K562 (cell line): Measurements from ENCODE around the gene KLK8. TPM values are rescaled to one million over a fixed set of nuclear protein-coding genes. Genes with fewer than 3 reads are reported as not detected.

Source experiments
- ATAC-seq: fragments of 200-7000 bp; cut with Tn5 transposase; 3 replicates; pipeline ENCODE4 v1.9.1; 2020; ENCODE audit warnings: moderate library complexity
- BruUV-seq: library from RNA; stranded (reverse); fragments of 400-500 nt; replicated peaks from 2 replicates; lab custom pipeline; 2021; lab: Mats Ljungman, UMichigan
- CTCF ChIA-PET: fragments of 300-600 bp; formaldehyde crosslinking; extraction: SDS; loops from one replicate; lab custom pipeline; 2021; ENCODE audit warnings: low intra/inter-chr PET ratio; lab: Yijun Ruan, JAX
- POLR2A ChIA-PET: fragments of 300-600, 350-650 bp; sonication (Branson Sonifier 250); formaldehyde crosslinking; extraction: SDS; loops from one replicate; lab custom pipeline; 2021; ENCODE audit warnings: antibody characterized with exemption, inconsistent platforms; lab: Yijun Ruan, JAX
- DNase-seq, 4 experiments: peaks; one replicate each; pipeline versions ENCODE4 v3.0.0 to v3.0.0-alpha.2; 2011 to 2018; ENCODE audit warnings: low spot score in 3 of 4, mixed read lengths in 3 of 4; ENCODE audit errors: extremely low read depth in 1 of 4
- FAIRE-seq: peaks from 2 replicates; lab custom pipeline; 2011; peaks lifted over from hg19 to GRCh38; lab: Jason Lieb, UNC
- H2AFZ ChIP-seq: 2 replicates; pipeline ENCODE4 v1.6.0; 2011; ENCODE audit warnings: low read depth, low read length, control low read depth, inconsistent platforms
- H3K27ac ChIP-seq: fragments of 200-600 bp; 3 replicates; pipeline ENCODE4 v1.8.0; 2011; ENCODE audit warnings: low read depth, mild to moderate bottlenecking, control low read depth, inconsistent platforms, low read length, moderate library complexity, mixed read lengths; ENCODE audit errors: extremely low read depth
- H3K27me3 ChIP-seq, 2 experiments: fragments of 300-600 bp in 1 of 2; 2 replicates in 1 of 2; 3 replicates in 1 of 2; pipeline versions ENCODE4 v1.6.0 to v1.8.0; 2011; ENCODE audit warnings: inconsistent platforms in 2 of 2, low read length in 2 of 2, mild to moderate bottlenecking in 1 of 2, mixed read lengths in 1 of 2, moderate library complexity in 1 of 2; ENCODE audit not compliant: control insufficient read depth in 2 of 2, insufficient read depth in 2 of 2
- H3K36me3 ChIP-seq: fragments of 300-600 bp; 3 replicates; pipeline ENCODE4 v1.8.0; 2011; ENCODE audit warnings: mild to moderate bottlenecking, low read length, inconsistent platforms; ENCODE audit not compliant: control insufficient read depth, insufficient read depth
- H3K4me1 ChIP-seq, 2 experiments: fragments of 200-600 bp in 1 of 2; replicated peaks in 1 of 2; 2 replicates in 1 of 2; 3 replicates in 1 of 2; pipeline versions ENCODE4 v1.5.1 to v1.8.0; 2011; ENCODE audit warnings: inconsistent platforms in 2 of 2, low read length in 2 of 2, mild to moderate bottlenecking in 1 of 2, mixed read lengths in 1 of 2, moderate library complexity in 1 of 2; ENCODE audit not compliant: control insufficient read depth in 2 of 2, insufficient read depth in 2 of 2
- H3K4me2 ChIP-seq: 2 replicates; pipeline ENCODE4 v1.6.1; 2011; ENCODE audit warnings: low read length, control low read depth, inconsistent platforms, mixed read lengths; ENCODE audit not compliant: insufficient read depth
- H3K4me3 ChIP-seq: fragments of 200-600 bp; sonication (generic), shearing (Covaris generic); 2 replicates; pipeline ENCODE4 v1.5.1; 2016; ENCODE audit warnings: control low read depth, inconsistent platforms
- H3K79me2 ChIP-seq: fragments of 200-600 bp; 3 replicates; pipeline ENCODE4 v1.8.0; 2011; ENCODE audit warnings: low read length, inconsistent platforms; ENCODE audit not compliant: control insufficient read depth, insufficient read depth
- H3K9ac ChIP-seq, 2 experiments: 2 replicates each; pipeline versions ENCODE4 v1.6.0 to v1.6.1; 2011; ENCODE audit warnings: low read depth in 2 of 2, low read length in 2 of 2, control low read depth in 1 of 2, inconsistent platforms in 1 of 2, mild to moderate bottlenecking in 1 of 2, mixed read lengths in 1 of 2; ENCODE audit not compliant: insufficient read depth in 1 of 2
- H3K9me1 ChIP-seq: one replicate; pipeline ENCODE4 v1.6.0; 2011; ENCODE audit warnings: inconsistent platforms, mild to moderate bottlenecking, low read length, moderate library complexity; ENCODE audit not compliant: control insufficient read depth, insufficient read depth
- H3K9me3 ChIP-seq: replicated peaks from 2 replicates; pipeline ENCODE4 v1.5.1; 2011; ENCODE audit warnings: low read depth, low read length, inconsistent platforms; ENCODE audit not compliant: control insufficient read depth, insufficient read depth
- H4K20me1 ChIP-seq: replicated peaks from 2 replicates; pipeline ENCODE4 v1.6.1; 2011; ENCODE audit warnings: low read length, inconsistent platforms, mixed read lengths; ENCODE audit not compliant: control insufficient read depth, insufficient read depth
- ASH1L ChIP-seq: fragments of 450-650 bp; IDR thresholded peaks from 2 replicates; pipeline ENCODE4 v1.6.1; 2018; ENCODE audit warnings: borderline replicate concordance, mild to moderate bottlenecking, low read depth; ENCODE audit not compliant: partially characterized antibody
- E2F3 ChIP-seq: fragments of 250-450 bp; sonication (Bioruptor Pico); IDR thresholded peaks from 2 replicates; pipeline ENCODE4 v1.4.0; 2020; ENCODE audit warnings: mild to moderate bottlenecking
- EHMT2 ChIP-seq: fragments of 450-650 bp; IDR thresholded peaks from 2 replicates; pipeline ENCODE4 v1.6.1; 2018; ENCODE audit warnings: antibody characterized with exemption
- FOS ChIP-seq: IDR thresholded peaks from 3 replicates; pipeline ENCODE4 v1.6.1; 2011; ENCODE audit not compliant: insufficient read length; ENCODE audit errors: extremely low read depth
- ILK ChIP-seq: fragments of 450-650 bp; IDR thresholded peaks from 2 replicates; pipeline ENCODE4 v1.6.1; 2016; ENCODE audit warnings: missing genetic modification characterization, low read depth, mild to moderate bottlenecking, missing compliant biosample characterization, moderate library complexity, borderline replicate concordance
- KLF1 ChIP-seq: fragments of 450-650 bp; IDR thresholded peaks from 2 replicates; pipeline ENCODE4 v1.6.1; 2016; ENCODE audit warnings: missing genetic modification characterization, missing compliant biosample characterization
- MYBL2 ChIP-seq, 2 experiments: fragments of 450-650 bp in 1 of 2; sonication (generic) in 1 of 2; formaldehyde crosslinking in 1 of 2; IDR thresholded peaks; 2 replicates each; pipeline versions ENCODE4 v1.6.1 to v1.8.1; 2017 to 2022; ENCODE audit warnings: borderline replicate concordance in 1 of 2, inconsistent platforms in 1 of 2, low read depth in 1 of 2, mild to moderate bottlenecking in 1 of 2, missing genetic modification reagents in 1 of 2, moderate library complexity in 1 of 2
- NFE2 ChIP-seq: IDR thresholded peaks from 2 replicates; pipeline ENCODE4 v1.6.1; 2014; ENCODE audit warnings: antibody characterized with exemption, low read depth
- NR2F6 ChIP-seq: fragments of 450-650 bp; formaldehyde crosslinking; IDR thresholded peaks from 2 replicates; pipeline ENCODE4 v1.4.0; 2020; ENCODE audit warnings: mild to moderate bottlenecking
- TEAD2 ChIP-seq: fragments of 450-650 bp; IDR thresholded peaks from 2 replicates; pipeline ENCODE4 v1.6.1; 2016; ENCODE audit warnings: missing genetic modification characterization, control low read depth, missing compliant biosample characterization
- ZEB2 ChIP-seq: fragments of 450-650 bp; IDR thresholded peaks from 2 replicates; pipeline ENCODE4 v1.6.1; 2016
- ZNF316 ChIP-seq: fragments of 450-650 bp; IDR thresholded peaks from 2 replicates; pipeline ENCODE4 v1.6.1; 2016
- ZNF444 ChIP-seq: fragments of 250-450 bp; sonication (Bioruptor Pico); IDR thresholded peaks from 2 replicates; pipeline ENCODE4 v1.4.0; 2020; ENCODE audit warnings: mild to moderate bottlenecking, moderate library complexity
- ZNF77 ChIP-seq: fragments of 250-450 bp; sonication (Bioruptor Pico); IDR thresholded peaks from 2 replicates; pipeline ENCODE4 v1.5.0; 2020
- ZNF785 ChIP-seq: fragments of 250-450 bp; sonication (Bioruptor Pico); IDR thresholded peaks from 2 replicates; pipeline ENCODE4 v1.4.0; 2020; ENCODE audit warnings: mild to moderate bottlenecking
- WGBS: fragments of 100-300 bp; shearing (Covaris generic); methylation state at CpG from one replicate; pipeline ENCODE4 v1.1.6; 2016; ENCODE audit warnings: low coverage, mixed read lengths; ENCODE audit not compliant: insufficient coverage; ENCODE audit errors: missing lambda C conversion rate; 5-methylcytosine and 5-hydroxymethylcytosine counted together
- in situ Hi-C: fragments of 300-500 bp; cut with MboI; formaldehyde crosslinking; loops from 4 replicates; pipeline ENCODE4 v1.15.0; 2018; ENCODE audit warnings: inconsistent platforms, mixed read lengths
- intact Hi-C: fragments of 100-400 bp; cut with micrococcal nuclease; formaldehyde crosslinking; loops from 2 replicates; pipeline ENCODE4 v1.14.2; 2022
- polyA plus RNA-seq, 8 experiments: library from polyadenylated mRNA; depleted of rRNA in 4 of 8; stranded (reverse) in 5 of 8; unstranded in 3 of 8; fragments of >200 nt; fragmentation: Nextera tagmentation in 2 of 8; fragmentation: Illumina TruSeq in 1 of 8; extraction: Ambion mirVana in 2 of 8; extraction: Trizol in 1 of 8; gene quantifications; 2 replicates each; pipeline versions ENCODE4 v1.2.1 to v1.2.3, GENCODE V29; 2011 to 2014; ENCODE audit warnings: inconsistent platforms in 1 of 8, missing spikeins in 1 of 8
- total RNA-seq, 7 experiments: library from RNA; depleted of rRNA in 6 of 7; stranded (reverse); fragments of >200 nt in 6 of 7; fragmentation: Illumina TruSeq in 2 of 7; extraction: Trizol in 2 of 7; gene quantifications; 2 replicates each; pipeline versions ENCODE4 v1.2.1 to v1.2.3, GENCODE V29; 2011 to 2021; ENCODE audit warnings: low replicate concordance in 1 of 7
- TF ChIP-seq, protein P1 (sequence below): fragments of 250-450 bp; sonication (Bioruptor Pico); IDR thresholded peaks from 2 replicates; pipeline ENCODE4 v1.5.0; 2021

Gene KLK8
- total and polyA plus RNA-seq, 9 of the 15 experiments (the other 6 are each of a cell fraction or from before 2014, with no cell fraction given): 0.37 to 1.7 (median 0.76) TPM

DNA sequence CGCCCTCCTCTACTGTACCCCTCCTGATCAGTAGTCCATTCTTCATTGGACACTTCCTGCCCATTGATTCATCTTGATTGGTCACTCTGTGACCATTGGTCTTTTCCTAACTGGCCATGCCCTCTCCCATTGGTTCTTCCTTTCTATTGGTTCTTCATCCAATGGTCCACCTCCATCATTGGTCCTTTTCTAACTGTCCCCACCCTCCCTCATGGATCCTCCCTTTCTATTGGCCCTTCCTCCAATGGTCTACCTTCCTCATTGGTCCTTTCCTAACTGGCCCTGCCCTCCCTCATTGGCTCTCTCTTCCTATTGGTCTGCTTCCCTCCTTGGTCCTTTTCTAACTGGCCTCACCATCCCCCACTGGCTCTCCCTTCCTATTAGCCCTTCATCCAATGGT lies 39.2 kb downstream of the KLK8 start:
- Histone ChIP-seq H3K9ac (no peak overlapping the region), H3K9me3 (no peaks in the 10 kb centered on the region), H3K9me1 (no peaks in the 10 kb centered on the region), H3K27ac (no peak overlapping the region), H3K36me3 (no peaks in the 10 kb centered on the region), H2AFZ (no peak overlapping the region)
- POLR2A ChIA-PET: no interaction called here
- no TSS peak for BruUV-seq
- no peak for TF ChIP-seq ZNF785 (CRISPR knock-in tag)
- TF ChIP-seq ILK (tag): no peak
- TF ChIP-seq ZNF444 (CRISPR knock-in tag): no peak
- TF ChIP-seq NFE2: no peak
- no peak for TF ChIP-seq TEAD2 (tag)
- TF ChIP-seq, protein P1, sequence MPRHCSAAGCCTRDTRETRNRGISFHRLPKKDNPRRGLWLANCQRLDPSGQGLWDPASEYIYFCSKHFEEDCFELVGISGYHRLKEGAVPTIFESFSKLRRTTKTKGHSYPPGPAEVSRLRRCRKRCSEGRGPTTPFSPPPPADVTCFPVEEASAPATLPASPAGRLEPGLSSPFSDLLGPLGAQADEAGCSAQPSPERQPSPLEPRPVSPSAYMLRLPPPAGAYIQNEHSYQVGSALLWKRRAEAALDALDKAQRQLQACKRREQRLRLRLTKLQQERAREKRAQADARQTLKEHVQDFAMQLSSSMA (CRISPR knock-in tag): no peak
- TF ChIP-seq KLF1: no peak
- TF ChIP-seq ZNF77 (CRISPR knock-in tag): no peak
- no peak for TF ChIP-seq NR2F6
- no peak for TF ChIP-seq MYBL2 (IDR thresholded peaks at IDR 0.05; ENCODE audit: low read depth)
- TF ChIP-seq MYBL2 (CRISPR knock-in tag; IDR thresholded peaks at IDR 0.05; ENCODE audit: borderline replicate concordance): no peak
- peak; percentile 82 for TF ChIP-seq ASH1L
- TF ChIP-seq EHMT2: peak; percentile 59; the same call in 1 of the 2 replicates
- TF ChIP-seq ZEB2: no peak
- TF ChIP-seq ZNF316: no peak
- TF ChIP-seq FOS: peak; percentile 38
- TF ChIP-seq E2F3 (CRISPR knock-in tag): no peak
- TF ChIP-seq, all 486 proteins: peak for 3
- Histone ChIP-seq H3K4me1 (no peaks in the 10 kb centered on the region), H3K27me3 (peaks cover 7 to 40% of the 10 kb centered on the region in 2 experiments; a peak in 4 of 5 replicates), H3K79me2 (no peaks in the 10 kb centered on the region), H3K4me3 (no peak overlapping the region), H3K4me2 (no peak overlapping the region), H4K20me1 (no peaks in the 10 kb centered on the region)
- 0% methylated on average over 1 of the region's 1 CpG for WGBS
- CTCF ChIA-PET: no interaction called here
- DNase-seq (peak in 1 of 4 experiments; percentile 43), FAIRE-seq (no peak), ATAC-seq (no peak)
- in situ Hi-C loops: no loop called here
- intact Hi-C loops: no loop called here
